Hepatocyte (in vitro differentiated cells): Measurements from ENCODE around the gene IL1R2. TPM values are rescaled to one million over a fixed set of nuclear protein-coding genes. Genes with fewer than 3 reads are reported as not detected.
A peak's percentile ranks its signal among the peaks of the same experiment; 100 is the strongest.

Experiments
- DNase-seq: peaks from one replicate; pipeline ENCODE4 v3.0.0-alpha.2; 2016; ENCODE audit warnings: low spot score
- H2AFZ ChIP-seq: fragments of 200-600 bp; sonication (generic); 2 replicates; pipeline ENCODE4 v1.6.0; 2016; ENCODE audit warnings: antibody characterized with exemption, mild to moderate bottlenecking
- H3K27ac ChIP-seq: fragments of 200-600 bp; sonication (generic); 2 replicates; pipeline ENCODE4 v1.5.1; 2016; ENCODE audit warnings: mild to moderate bottlenecking
- H3K27me3 ChIP-seq: fragments of 200-600 bp; sonication (generic); 2 replicates; pipeline ENCODE4 v1.6.1; 2016
- H3K36me3 ChIP-seq: fragments of 200-600 bp; sonication (generic); replicated peaks from 2 replicates; pipeline ENCODE4 v1.5.1; 2016; ENCODE audit warnings: low read depth; ENCODE audit not compliant: insufficient read depth
- H3K4me1 ChIP-seq: fragments of 200-600 bp; sonication (generic); 2 replicates; pipeline ENCODE4 v1.5.1; 2016; ENCODE audit warnings: mild to moderate bottlenecking, moderate library complexity; ENCODE audit not compliant: insufficient read depth
- H3K4me2 ChIP-seq: fragments of 200-600 bp; sonication (generic); 2 replicates; pipeline ENCODE4 v1.6.0; 2016
- H3K4me3 ChIP-seq: fragments of 200-600 bp; sonication (generic); 2 replicates; pipeline ENCODE4 v1.5.1; 2016; ENCODE audit warnings: mild to moderate bottlenecking
- H3K79me2 ChIP-seq: fragments of 200-600 bp; sonication (generic); 2 replicates; pipeline ENCODE4 v1.6.0; 2017; ENCODE audit warnings: mild to moderate bottlenecking
- H3K9me2 ChIP-seq: fragments of 200-600 bp; sonication (generic); replicated peaks from 2 replicates; pipeline ENCODE4 v1.6.0; 2017; ENCODE audit warnings: mild to moderate bottlenecking; ENCODE audit not compliant: insufficient read depth
- H3K9me3 ChIP-seq: fragments of 200-600 bp; sonication (generic); 2 replicates; pipeline ENCODE4 v1.5.1; 2016; ENCODE audit warnings: low read depth, mild to moderate bottlenecking
- H4K20me1 ChIP-seq: fragments of 200-600 bp; sonication (generic); 2 replicates; pipeline ENCODE4 v1.6.0; 2016; ENCODE audit warnings: mild to moderate bottlenecking; ENCODE audit not compliant: insufficient read depth, poor library complexity, severe bottlenecking
- EZH2 ChIP-seq: fragments of 200-600 bp; sonication (generic); IDR thresholded peaks from 2 replicates; pipeline ENCODE4 v1.6.1; 2016; ENCODE audit warnings: antibody characterized with exemption, mild to moderate bottlenecking, borderline replicate concordance
- EZH2phosphoT487 ChIP-seq: fragments of 200-600 bp; sonication (generic); IDR thresholded peaks from one replicate; pipeline ENCODE4 v1.6.1; 2018; ENCODE audit warnings: antibody characterized with exemption, mild to moderate bottlenecking, low read depth, moderate library complexity; ENCODE audit not compliant: unreplicated experiment, severe bottlenecking
- WGBS: methylation state at CpG from one replicate; pipeline ENCODE4 v1.1.6; 2016; ENCODE audit warnings: low lambda C conversion rate; ENCODE audit errors: missing lambda C conversion rate; 5-methylcytosine and 5-hydroxymethylcytosine counted together
- polyA plus RNA-seq: library from polyadenylated mRNA; unstranded; fragments of >200 nt; fragmentation: Nextera tagmentation; extraction: Ambion mirVana; gene quantifications from 2 replicates; pipeline ENCODE4 v1.2.1, GENCODE V29; 2016
- total RNA-seq: library from RNA; depleted of rRNA; stranded (reverse); fragments of >200 nt; gene quantifications from 2 replicates; pipeline ENCODE4 v1.2.3, GENCODE V29; 2014
- TF ChIP-seq, protein P1 (sequence below): fragments of 200-600 bp; sonication (generic); IDR thresholded peaks from 2 replicates; pipeline ENCODE4 v1.5.1; 2016; ENCODE audit warnings: antibody characterized with exemption, mild to moderate bottlenecking; ENCODE audit not compliant: poor library complexity

Gene IL1R2
- total and polyA plus RNA-seq, 2 experiments from 2014 or later: 1.3 to 5.8 TPM

DNA sequence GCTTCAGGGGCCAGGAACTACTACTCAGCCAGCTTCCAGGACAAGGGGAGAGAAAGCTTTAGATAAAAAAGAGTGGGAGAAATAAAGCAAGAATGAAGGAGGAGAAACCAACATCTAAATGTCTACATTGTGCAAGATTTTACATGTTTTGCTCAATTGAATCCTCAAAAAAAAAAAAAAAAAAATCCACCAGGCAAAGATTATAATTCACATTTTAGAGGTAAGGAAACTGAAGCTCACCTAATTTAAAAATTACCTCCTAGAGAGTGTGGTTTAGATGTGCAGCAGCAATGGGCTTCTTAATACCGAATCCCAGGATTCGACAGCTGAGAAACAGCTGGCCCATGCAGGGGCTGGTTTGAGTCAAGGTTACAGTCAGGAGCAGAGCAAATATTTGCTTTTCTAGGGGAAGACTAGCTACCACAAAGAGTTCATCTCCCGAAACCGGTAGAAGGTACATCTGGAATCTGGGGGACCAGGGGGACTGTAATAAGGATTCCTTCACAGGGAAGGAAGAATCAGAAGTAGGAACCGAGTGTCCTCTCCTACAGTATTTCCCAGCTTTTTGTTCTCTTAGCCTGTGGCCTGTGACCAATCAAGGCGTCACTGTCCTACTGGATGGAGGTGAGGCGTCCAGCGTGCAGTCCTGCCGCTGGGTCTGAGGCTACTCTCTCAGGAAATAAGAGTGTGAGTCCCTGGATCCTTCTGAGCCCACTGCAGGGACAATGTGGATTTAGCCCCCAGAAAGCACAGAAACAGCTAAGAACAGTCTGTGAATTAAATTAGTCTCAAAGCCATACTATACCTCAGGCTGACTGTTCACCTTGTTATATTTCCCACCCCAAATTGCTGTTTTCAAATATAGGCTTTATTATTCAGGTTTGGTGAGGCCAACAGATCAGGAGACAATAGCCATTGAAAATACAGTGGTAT lies 42.3 kb downstream of the IL1R2 start:
- H3K9me2 ChIP-seq: no peaks in the 10 kb centered on the region
- no peak for DNase-seq
- H3K9me3 ChIP-seq: no peaks in the 10 kb centered on the region
- peaks cover 24% of the 10 kb centered on the region for H3K4me1 ChIP-seq
- no peak overlapping the region for H3K4me3 ChIP-seq
- TF ChIP-seq EZH2phosphoT487 (no peak), EZH2 (no peak)
- TF ChIP-seq, protein P1, sequence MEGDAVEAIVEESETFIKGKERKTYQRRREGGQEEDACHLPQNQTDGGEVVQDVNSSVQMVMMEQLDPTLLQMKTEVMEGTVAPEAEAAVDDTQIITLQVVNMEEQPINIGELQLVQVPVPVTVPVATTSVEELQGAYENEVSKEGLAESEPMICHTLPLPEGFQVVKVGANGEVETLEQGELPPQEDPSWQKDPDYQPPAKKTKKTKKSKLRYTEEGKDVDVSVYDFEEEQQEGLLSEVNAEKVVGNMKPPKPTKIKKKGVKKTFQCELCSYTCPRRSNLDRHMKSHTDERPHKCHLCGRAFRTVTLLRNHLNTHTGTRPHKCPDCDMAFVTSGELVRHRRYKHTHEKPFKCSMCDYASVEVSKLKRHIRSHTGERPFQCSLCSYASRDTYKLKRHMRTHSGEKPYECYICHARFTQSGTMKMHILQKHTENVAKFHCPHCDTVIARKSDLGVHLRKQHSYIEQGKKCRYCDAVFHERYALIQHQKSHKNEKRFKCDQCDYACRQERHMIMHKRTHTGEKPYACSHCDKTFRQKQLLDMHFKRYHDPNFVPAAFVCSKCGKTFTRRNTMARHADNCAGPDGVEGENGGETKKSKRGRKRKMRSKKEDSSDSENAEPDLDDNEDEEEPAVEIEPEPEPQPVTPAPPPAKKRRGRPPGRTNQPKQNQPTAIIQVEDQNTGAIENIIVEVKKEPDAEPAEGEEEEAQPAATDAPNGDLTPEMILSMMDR: no peak
- no peak overlapping the region for H2AFZ ChIP-seq
- no peaks in the 10 kb centered on the region for H3K79me2 ChIP-seq
- no peaks in the 10 kb centered on the region for H3K36me3 ChIP-seq
- H3K27ac ChIP-seq: peak overlapping the region; percentile 75
- no peaks in the 10 kb centered on the region for H4K20me1 ChIP-seq
- 63% methylated on average over 9 of the region's 9 CpGs for WGBS
- peak overlapping the region; percentile 23 for H3K4me2 ChIP-seq
- no peaks in the 10 kb centered on the region for H3K27me3 ChIP-seq

DNA sequence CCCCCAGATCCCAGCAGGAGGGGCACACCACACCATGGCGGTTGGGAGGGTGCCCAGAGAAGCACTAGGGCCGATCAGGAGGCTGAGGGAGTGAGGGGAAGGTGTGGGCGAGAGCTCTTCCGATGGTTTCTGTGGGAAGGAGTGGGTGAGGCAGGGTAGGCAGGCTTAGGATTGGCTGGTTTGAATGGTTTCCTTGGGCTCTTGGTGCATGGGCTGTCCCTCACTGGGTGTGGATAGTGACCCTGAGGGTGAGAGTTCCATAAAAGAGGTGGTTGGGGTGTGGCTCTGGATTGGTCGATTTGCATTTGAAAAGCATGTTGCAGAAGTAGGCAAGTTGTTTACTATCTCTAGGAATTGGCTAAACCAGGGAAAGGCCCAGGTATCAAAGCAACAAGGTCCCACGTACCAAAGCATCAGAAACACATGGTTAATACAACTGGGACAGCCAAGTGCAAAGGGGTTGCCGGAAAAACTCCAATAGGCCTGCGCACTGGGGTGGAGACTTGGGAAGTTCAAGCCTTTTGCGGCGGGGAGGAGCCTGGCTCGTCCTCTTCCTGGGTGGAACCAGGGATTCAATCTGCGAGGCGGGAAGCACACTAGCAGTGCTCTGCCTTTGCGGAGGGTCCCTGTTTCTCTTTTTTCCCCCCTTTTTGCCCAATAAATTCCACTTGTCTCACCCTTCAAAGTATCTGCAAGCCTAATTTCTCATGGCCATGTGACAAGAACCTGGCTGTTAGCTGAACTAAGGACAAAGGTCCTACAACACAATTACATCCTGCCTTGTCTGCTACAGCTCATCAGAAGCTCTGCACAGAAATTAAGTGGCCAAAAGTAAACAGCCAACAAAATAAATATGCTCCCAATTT lies 43.2 kb downstream of the IL1R2 start:
- Histone ChIP-seq H3K9me2 (no peaks in the 10 kb centered on the region), H3K27ac (peak overlapping the region; percentile 75), H4K20me1 (no peaks in the 10 kb centered on the region), H3K36me3 (no peaks in the 10 kb centered on the region), H3K27me3 (no peaks in the 10 kb centered on the region), H3K9me3 (no peaks in the 10 kb centered on the region), H3K4me1 (peaks cover 24% of the 10 kb centered on the region), H3K79me2 (no peaks in the 10 kb centered on the region), H3K4me3 (no peak overlapping the region), H2AFZ (no peak overlapping the region), H3K4me2 (no peak overlapping the region)
- TF ChIP-seq, protein P1: no peak
- TF ChIP-seq EZH2 (no peak), EZH2phosphoT487 (no peak)
- WGBS: 79% methylated on average over 14 of the region's 14 CpGs
- DNase-seq: no peak

DNA sequence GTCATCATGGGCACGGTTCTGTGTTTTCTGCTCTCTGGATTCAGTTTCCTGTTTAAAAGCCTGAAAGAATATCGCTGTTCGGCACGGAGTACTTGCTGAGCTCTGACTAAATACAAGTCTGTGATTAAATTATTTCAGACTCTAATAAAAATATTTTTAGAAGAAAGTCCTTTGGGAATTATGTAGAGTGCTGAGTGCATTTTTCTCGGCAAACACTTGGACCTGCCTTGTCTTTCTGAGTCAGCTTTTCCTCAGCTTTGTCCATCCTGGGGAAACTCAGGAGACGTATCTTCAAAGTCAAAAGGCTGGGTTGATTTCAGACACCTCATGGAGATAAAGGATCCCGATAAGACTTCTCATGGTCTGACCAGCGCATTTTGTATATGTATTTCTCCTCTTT lies 45.9 kb downstream of the IL1R2 start:
- no peak overlapping the region for H2AFZ ChIP-seq
- peak overlapping the region; percentile 60 for H3K27ac ChIP-seq
- WGBS: 62% methylated on average over 8 of the region's 8 CpGs
- no peaks in the 10 kb centered on the region for H3K36me3 ChIP-seq
- H3K79me2 ChIP-seq: no peaks in the 10 kb centered on the region
- H4K20me1 ChIP-seq: no peaks in the 10 kb centered on the region
- H3K4me1 ChIP-seq: peaks cover 23% of the 10 kb centered on the region
- no peaks in the 10 kb centered on the region for H3K9me2 ChIP-seq
- no peaks in the 10 kb centered on the region for H3K27me3 ChIP-seq
- H3K4me3 ChIP-seq: no peak overlapping the region
- DNase-seq: no peak
- TF ChIP-seq EZH2 (no peak), EZH2phosphoT487 (no peak)
- peak overlapping the region; percentile 3 for H3K4me2 ChIP-seq
- H3K9me3 ChIP-seq: no peaks in the 10 kb centered on the region
